HFFc6 (cell line): ENCODE data around the gene ADAMTS17. TPM values are rescaled to one million over a fixed set of nuclear protein-coding genes. Genes with fewer than 3 reads are reported as not detected.

ENCODE experiments used
- DNase-seq: peaks from one replicate; pipeline ENCODE4 v3.0.0-alpha.2; 2018
- H3K27ac Mint-ChIP-seq: 2 replicates; pipeline ENCODE4 v1.8.0; 2020; ENCODE audit warnings: mild to moderate bottlenecking, mixed read lengths
- H3K27me3 Mint-ChIP-seq: 2 replicates; pipeline ENCODE4 v1.8.0; 2021; ENCODE audit warnings: mild to moderate bottlenecking, moderate library complexity, mixed read lengths; ENCODE audit not compliant: insufficient read depth
- H3K36me3 Mint-ChIP-seq: 2 replicates; pipeline ENCODE4 v1.8.0; 2021; ENCODE audit warnings: low read depth, mixed read lengths
- H3K4me1 Mint-ChIP-seq: 2 replicates; pipeline ENCODE4 v1.8.0; 2020; ENCODE audit warnings: low read depth, mixed read lengths
- H3K4me3 Mint-ChIP-seq: 2 replicates; pipeline ENCODE4 v1.8.0; 2020; ENCODE audit warnings: mild to moderate bottlenecking, moderate library complexity, mixed read lengths
- H3K9me3 Mint-ChIP-seq: 2 replicates; pipeline ENCODE4 v1.8.0; 2020; ENCODE audit warnings: mild to moderate bottlenecking, mixed read lengths
- total RNA-seq, 6 experiments: library from RNA; stranded (reverse); fragmentation: NEBNext Ultra II Directional; extraction: Animal tissue kit (Norgen Biotek cat#: 25700); gene quantifications; 2 replicates in 1 of 6; 3 replicates in 5 of 6; pipeline ENCODE4 v1.2.3, GENCODE V29; 2021
- TF ChIP-seq, protein P1 (sequence below): fragments of 200-600 bp; sonication (generic); IDR thresholded peaks from 2 replicates; pipeline ENCODE4 v1.5.0; 2021; ENCODE audit warnings: antibody characterized with exemption, mild to moderate bottlenecking

Gene ADAMTS17
- total RNA-seq, 6 experiments from 2014 or later: not detected

DNA sequence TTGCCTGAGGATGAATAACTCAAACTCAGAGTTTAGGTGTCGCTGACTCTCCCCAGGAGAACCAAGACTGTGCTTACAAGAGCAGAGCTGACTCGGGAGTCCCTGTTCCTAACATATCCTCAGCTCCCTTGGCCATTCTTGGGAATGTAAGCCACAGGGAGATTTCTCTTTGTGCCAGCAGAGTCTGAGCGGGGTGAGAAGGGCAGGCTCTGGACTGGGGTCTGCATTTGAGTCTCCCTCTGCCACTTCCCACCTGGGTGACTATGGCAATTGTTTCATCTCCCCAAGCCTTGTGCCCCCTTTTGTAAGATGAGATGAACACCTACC, 126.0 kb downstream of the ADAMTS17 start:
- Mint-ChIP-seq H3K36me3 (no peaks in the 10 kb centered on the region), H3K4me3 (no peak overlapping the region), H3K27ac (no peak overlapping the region), H3K4me1 (no peaks in the 10 kb centered on the region), H3K9me3 (peaks cover 60% of the 10 kb centered on the region), H3K27me3 (no peaks in the 10 kb centered on the region)
- DNase-seq: no peak
- TF ChIP-seq, protein P1, sequence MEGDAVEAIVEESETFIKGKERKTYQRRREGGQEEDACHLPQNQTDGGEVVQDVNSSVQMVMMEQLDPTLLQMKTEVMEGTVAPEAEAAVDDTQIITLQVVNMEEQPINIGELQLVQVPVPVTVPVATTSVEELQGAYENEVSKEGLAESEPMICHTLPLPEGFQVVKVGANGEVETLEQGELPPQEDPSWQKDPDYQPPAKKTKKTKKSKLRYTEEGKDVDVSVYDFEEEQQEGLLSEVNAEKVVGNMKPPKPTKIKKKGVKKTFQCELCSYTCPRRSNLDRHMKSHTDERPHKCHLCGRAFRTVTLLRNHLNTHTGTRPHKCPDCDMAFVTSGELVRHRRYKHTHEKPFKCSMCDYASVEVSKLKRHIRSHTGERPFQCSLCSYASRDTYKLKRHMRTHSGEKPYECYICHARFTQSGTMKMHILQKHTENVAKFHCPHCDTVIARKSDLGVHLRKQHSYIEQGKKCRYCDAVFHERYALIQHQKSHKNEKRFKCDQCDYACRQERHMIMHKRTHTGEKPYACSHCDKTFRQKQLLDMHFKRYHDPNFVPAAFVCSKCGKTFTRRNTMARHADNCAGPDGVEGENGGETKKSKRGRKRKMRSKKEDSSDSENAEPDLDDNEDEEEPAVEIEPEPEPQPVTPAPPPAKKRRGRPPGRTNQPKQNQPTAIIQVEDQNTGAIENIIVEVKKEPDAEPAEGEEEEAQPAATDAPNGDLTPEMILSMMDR: no peak

DNA sequence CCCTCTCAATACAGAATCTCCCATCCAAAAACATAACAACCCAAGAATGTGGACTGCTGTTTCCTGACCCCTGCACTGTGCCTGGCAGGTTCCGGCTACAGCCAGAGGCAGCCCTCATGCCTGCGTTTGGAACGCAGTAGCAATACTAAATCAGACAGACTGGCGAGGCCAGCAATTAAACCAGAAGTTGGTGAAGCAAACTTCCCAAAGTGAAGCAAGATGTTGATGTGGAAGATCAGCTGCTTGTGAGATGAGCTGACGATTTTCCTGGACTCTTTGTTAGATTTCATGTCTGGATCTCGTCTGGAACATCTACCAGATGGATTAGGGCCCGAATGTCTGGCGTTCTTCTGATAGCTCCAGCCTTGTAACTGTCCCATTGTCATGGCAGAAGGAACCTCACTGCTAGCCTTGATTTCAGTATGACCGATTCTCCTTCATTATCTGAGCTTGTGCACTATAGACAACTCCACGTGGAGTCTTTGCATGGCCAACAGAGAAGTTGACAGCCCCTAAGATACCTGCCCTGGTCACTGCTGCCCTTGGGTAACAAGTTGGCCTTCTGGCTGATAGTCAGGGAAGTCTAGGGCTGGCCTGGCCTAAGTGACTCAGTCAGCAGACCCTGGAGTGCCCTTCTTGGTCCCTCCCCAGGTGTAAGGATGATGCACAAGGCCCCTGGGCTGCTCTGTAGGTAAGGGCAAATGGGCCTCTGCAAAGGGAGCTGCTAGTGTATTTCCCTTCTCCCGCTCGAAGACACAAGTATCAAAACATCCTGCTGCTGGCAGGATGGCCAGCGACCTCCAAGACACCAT, 126.5 kb downstream of the ADAMTS17 start:
- Mint-ChIP-seq H3K4me1 (no peaks in the 10 kb centered on the region), H3K9me3 (peaks cover 59% of the 10 kb centered on the region), H3K4me3 (no peak overlapping the region), H3K27ac (no peak overlapping the region), H3K27me3 (no peaks in the 10 kb centered on the region), H3K36me3 (no peaks in the 10 kb centered on the region)
- TF ChIP-seq, protein P1: no peak
- no peak for DNase-seq

DNA sequence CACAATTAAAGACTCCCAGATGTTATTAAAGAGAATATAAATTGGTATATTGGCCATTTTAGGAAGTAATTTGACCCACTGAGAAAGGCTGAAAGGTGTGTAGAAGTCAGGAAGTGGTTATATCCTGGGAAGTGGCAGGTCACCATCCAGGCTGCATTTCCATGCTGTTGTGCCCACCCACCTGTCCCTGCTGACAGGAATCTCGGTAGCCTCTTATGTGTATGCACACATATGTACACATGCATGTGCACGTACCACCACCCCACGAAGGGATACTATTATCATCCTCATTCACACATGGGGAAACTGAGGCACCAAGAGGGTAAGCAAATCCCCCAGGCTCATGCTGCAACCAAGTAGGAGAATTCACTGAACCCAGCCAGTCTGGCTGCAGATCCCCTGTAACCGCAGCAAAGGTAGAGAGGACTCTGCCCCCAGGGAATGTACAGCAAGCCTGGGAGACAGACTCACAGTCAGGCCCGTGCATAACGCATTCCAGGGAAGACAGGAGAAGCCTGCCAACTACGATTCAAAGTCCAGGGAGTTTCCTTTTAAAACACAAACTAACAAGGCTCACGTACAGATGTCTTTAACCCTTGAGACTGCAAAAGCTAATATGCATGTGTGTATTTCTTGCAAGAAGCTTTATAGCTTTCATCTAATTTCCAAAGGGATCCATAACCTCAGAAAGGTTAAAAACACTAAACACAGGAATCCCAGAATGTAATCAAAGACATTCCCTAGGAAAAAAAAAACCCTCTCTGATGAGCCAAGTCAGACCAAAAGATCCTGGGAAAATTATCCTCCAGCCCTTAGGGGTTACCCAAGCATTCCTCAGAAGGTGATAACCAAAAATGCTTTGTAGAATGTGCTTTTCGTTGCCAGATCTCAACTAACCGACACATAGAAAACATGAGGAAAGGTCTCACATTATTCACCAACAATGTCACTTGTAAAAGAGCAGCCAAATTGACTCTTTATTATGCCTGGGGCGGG, 129.6 kb downstream of the ADAMTS17 start:
- peaks cover 65% of the 10 kb centered on the region for H3K9me3 Mint-ChIP-seq
- H3K4me3 Mint-ChIP-seq: no peak overlapping the region
- H3K27ac Mint-ChIP-seq: no peak overlapping the region
- H3K36me3 Mint-ChIP-seq: no peaks in the 10 kb centered on the region
- TF ChIP-seq, protein P1: no peak
- no peak for DNase-seq
- H3K4me1 Mint-ChIP-seq: no peaks in the 10 kb centered on the region
- no peaks in the 10 kb centered on the region for H3K27me3 Mint-ChIP-seq

DNA sequence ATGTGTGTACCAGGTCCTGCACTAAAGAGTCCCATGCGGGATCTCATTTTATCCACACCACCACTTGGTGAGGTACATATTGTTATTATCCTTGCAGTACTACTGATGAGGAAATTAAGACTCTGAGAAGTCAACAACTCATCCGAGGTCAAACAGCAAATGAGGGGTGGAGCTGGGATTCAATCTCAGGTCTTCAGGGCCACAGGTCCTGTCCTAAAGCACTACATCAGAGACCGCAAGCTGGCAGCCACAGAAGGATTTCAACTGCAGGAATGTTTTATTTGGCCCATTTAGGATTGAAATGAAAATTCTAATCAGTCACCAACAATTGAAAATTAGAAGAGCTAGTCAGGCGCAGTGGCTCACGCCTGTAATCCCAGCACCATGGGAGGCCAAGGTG, 131.4 kb downstream of the ADAMTS17 start:
- H3K27ac Mint-ChIP-seq: no peak overlapping the region

DNA sequence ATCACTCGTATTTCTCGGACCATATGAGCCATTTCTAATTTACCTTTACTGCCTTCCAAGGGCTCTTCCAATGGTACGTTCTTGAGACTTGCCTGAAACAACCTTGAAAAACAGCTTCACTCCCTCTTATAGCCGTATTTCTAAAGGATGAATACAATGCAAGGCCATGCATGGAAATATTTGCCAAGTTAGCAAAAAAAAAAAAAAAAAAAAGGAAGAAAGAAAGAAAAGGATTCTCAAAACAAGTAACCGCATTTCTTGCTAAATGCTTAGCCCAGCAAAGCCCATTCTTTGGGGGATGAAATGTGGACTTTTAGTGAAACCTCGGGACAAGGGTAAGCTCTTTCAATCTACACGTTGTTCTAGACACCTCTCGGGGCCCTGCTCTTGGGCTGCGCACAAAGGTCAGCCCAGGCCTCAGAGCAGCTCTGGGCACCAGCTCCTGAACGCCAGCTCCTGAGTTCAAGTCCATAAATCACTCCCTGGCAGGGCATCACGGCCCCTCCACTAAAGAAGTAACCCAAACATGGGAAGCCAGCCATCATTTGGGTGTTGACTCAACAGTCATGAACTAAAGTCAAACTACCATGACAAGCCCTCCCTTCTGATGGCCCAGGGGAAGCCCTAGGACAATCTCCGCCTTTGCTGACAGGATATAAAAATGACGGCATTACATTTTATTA, 132.7 kb downstream of the ADAMTS17 start:
- Mint-ChIP-seq H3K9me3 (peaks cover 72% of the 10 kb centered on the region), H3K27ac (no peak overlapping the region), H3K4me1 (no peaks in the 10 kb centered on the region), H3K4me3 (no peak overlapping the region), H3K36me3 (no peaks in the 10 kb centered on the region; the same call in 1 of the 2 replicates), H3K27me3 (no peaks in the 10 kb centered on the region)
- no peak for DNase-seq
- TF ChIP-seq, protein P1: no peak

More for the DNA sequence above, 131.4 kb downstream of the ADAMTS17 start:
- Mint-ChIP-seq H3K4me1 (no peaks in the 10 kb centered on the region), H3K36me3 (no peaks in the 10 kb centered on the region; the same call in 1 of the 2 replicates), H3K27me3 (no peaks in the 10 kb centered on the region), H3K9me3 (peaks cover 69% of the 10 kb centered on the region), H3K4me3 (no peak overlapping the region)
- TF ChIP-seq, protein P1: no peak
- DNase-seq: no peak
